A673 (cell line): ENCODE data around the gene PREX1. TPM values are rescaled to one million over a fixed set of nuclear protein-coding genes. Genes with fewer than 3 reads are reported as not detected.

Experiments used
- BruUV-seq: library from RNA; stranded (reverse); fragments of 400-500 nt; replicated peaks from 2 replicates; lab custom pipeline; 2021; lab: Mats Ljungman, UMichigan
- CTCF ChIA-PET: fragments of 300-600 bp; sonication (Branson Sonifier 250); formaldehyde crosslinking; loops from one replicate; lab custom pipeline; 2022; ENCODE audit warnings: antibody characterized with exemption; lab: Charles Lee
- POLR2A ChIA-PET: fragments of 300-600 bp; sonication (Branson Sonifier 250); formaldehyde crosslinking; loops from one replicate; lab custom pipeline; 2022; ENCODE audit warnings: antibody characterized with exemption; ENCODE audit not compliant: low non-redundant PET; lab: Charles Lee
- DNase-seq: peaks from one replicate; pipeline ENCODE4 v3.0.0-alpha.2; 2015; ENCODE audit warnings: low spot score
- H3K27ac ChIP-seq: fragments of 200-600 bp; sonication (generic); 2 replicates; pipeline ENCODE4 v1.5.1; 2016; ENCODE audit warnings: mixed run types, low read depth, mild to moderate bottlenecking, mixed read lengths, antibody characterized with exemption, low read length; ENCODE audit not compliant: poor library complexity, severe bottlenecking
- H3K27me3 ChIP-seq: fragments of 200-600 bp; sonication (generic); replicated peaks from 2 replicates; pipeline ENCODE4 v1.6.1; 2017; ENCODE audit warnings: mixed run types, low read depth, mild to moderate bottlenecking, mixed read lengths, antibody characterized with exemption, low read length; ENCODE audit not compliant: insufficient read depth, poor library complexity
- H3K36me3 ChIP-seq: fragments of 200-600 bp; sonication (generic); 2 replicates; pipeline ENCODE4 v1.6.1; 2016; ENCODE audit warnings: mixed run types, mild to moderate bottlenecking, mixed read lengths, antibody characterized with exemption, low read length; ENCODE audit not compliant: insufficient read depth, poor library complexity, severe bottlenecking
- H3K4me1 ChIP-seq: fragments of 200-600 bp; sonication (generic); 2 replicates; pipeline ENCODE4 v1.6.1; 2017; ENCODE audit warnings: mixed run types, mild to moderate bottlenecking, mixed read lengths, antibody characterized with exemption, low read length; ENCODE audit not compliant: insufficient read depth, poor library complexity, severe bottlenecking
- H3K4me3 ChIP-seq: fragments of 200-600 bp; sonication (generic); 2 replicates; pipeline ENCODE4 v1.5.1; 2016; ENCODE audit warnings: low read depth, mixed run types, mild to moderate bottlenecking, mixed read lengths, low read length; ENCODE audit not compliant: poor library complexity, severe bottlenecking
- H3K9me3 ChIP-seq: fragments of 200-600 bp; sonication (generic); 2 replicates; pipeline ENCODE4 v1.6.1; 2016; ENCODE audit warnings: mixed run types, low read depth, mild to moderate bottlenecking, mixed read lengths, antibody characterized with exemption, low read length; ENCODE audit not compliant: poor library complexity, severe bottlenecking
- CTCF ChIP-seq: fragments of 300-800, 200-600 bp; sonication (generic); conservative IDR thresholded peaks from 2 replicates; pipeline ENCODE4 v1.5.1; 2017; ENCODE audit warnings: low read depth, mild to moderate bottlenecking, antibody characterized with exemption, low read length, moderate library complexity, mixed read lengths
- EZH2 ChIP-seq: fragments of 200-600 bp; sonication (generic); IDR thresholded peaks from 2 replicates; pipeline ENCODE4 v1.6.1; 2017; ENCODE audit warnings: borderline replicate concordance, low read depth, mild to moderate bottlenecking, mixed read lengths, antibody characterized with exemption, low read length; ENCODE audit not compliant: poor library complexity, severe bottlenecking
- intact Hi-C: fragments of 100-400 bp; cut with micrococcal nuclease; formaldehyde crosslinking; loops from one replicate; pipeline ENCODE4 v1.10.0; 2022; ENCODE audit not compliant: unreplicated experiment
- total RNA-seq: library from RNA; stranded (reverse); gene quantifications from 2 replicates; pipeline ENCODE4 v1.2.3, GENCODE V29; 2021

PREX1 gene
- total RNA-seq, 1 experiment from 2014 or later, result 145 TPM

GRCh38 chr20:48608756-48609155 is 219.0 kb downstream of the PREX1 start:
- Histone ChIP-seq H3K36me3 (no peaks in the 10 kb centered on the region), H3K4me3 (no peak overlapping the region), H3K4me1 (no peaks in the 10 kb centered on the region), H3K27me3 (no peaks in the 10 kb centered on the region), H3K27ac (no peak overlapping the region), H3K9me3 (no peaks in the 10 kb centered on the region)
- intact Hi-C loops, result no loop called here
- no peak for DNase-seq
- CTCF ChIA-PET, result no interaction called here
- TF ChIP-seq CTCF (no peak), EZH2 (no peak)
- POLR2A ChIA-PET, result no interaction called here
- no TSS peak for BruUV-seq

GRCh38 chr20:48607544-48607865 is 220.3 kb downstream of the PREX1 start:
- no TSS peak for BruUV-seq
- ChIA-PET CTCF (no interaction called here), POLR2A (no interaction called here)
- Histone ChIP-seq H3K4me3 (no peak overlapping the region), H3K27ac (no peak overlapping the region), H3K36me3 (no peaks in the 10 kb centered on the region), H3K4me1 (no peaks in the 10 kb centered on the region), H3K9me3 (no peaks in the 10 kb centered on the region), H3K27me3 (no peaks in the 10 kb centered on the region)
- intact Hi-C loops, result no loop called here
- TF ChIP-seq EZH2, result no peak
- TF ChIP-seq CTCF, result no peak
- DNase-seq, result no peak

GRCh38 chr20:48606841-48607543 is 220.8 kb downstream of the PREX1 start:
- Histone ChIP-seq H3K9me3 (no peaks in the 10 kb centered on the region), H3K4me3 (no peak overlapping the region), H3K27ac (no peak overlapping the region), H3K36me3 (no peaks in the 10 kb centered on the region), H3K27me3 (no peaks in the 10 kb centered on the region), H3K4me1 (no peaks in the 10 kb centered on the region)
- ChIA-PET CTCF (no interaction called here), POLR2A (no interaction called here)
- TF ChIP-seq EZH2, result no peak
- TF ChIP-seq CTCF, result no peak
- DNase-seq, result no peak
- intact Hi-C loops, result no loop called here
- BruUV-seq, result no TSS peak
